GM23338 (cell line): Measurements from ENCODE around the gene HES3. TPM values are rescaled to one million over a fixed set of nuclear protein-coding genes. Genes with fewer than 3 reads are reported as not detected.

Source experiments
- ATAC-seq: fragments of 200-7000 bp; cut with Tn5 transposase; 3 replicates; pipeline ENCODE4 v1.9.1; 2020
- DNase-seq: peaks from one replicate; pipeline ENCODE4 v3.0.0-alpha.2; 2015; ENCODE audit warnings: low spot score
- H2AFZ ChIP-seq: fragments of 200-600 bp; sonication (generic); 2 replicates; pipeline ENCODE4 v1.8.0; 2016; ENCODE audit warnings: antibody characterized with exemption, mild to moderate bottlenecking, moderate library complexity
- H3F3A ChIP-seq: fragments of 200-600 bp; sonication (generic); replicated peaks from 2 replicates; pipeline ENCODE4 v1.8.0; 2017; ENCODE audit warnings: antibody characterized with exemption, mixed run types, low read depth
- H3K27ac ChIP-seq: fragments of 200-600 bp; sonication (generic); 2 replicates; pipeline ENCODE4 v1.6.1; 2016; ENCODE audit warnings: low read depth
- H3K27me3 ChIP-seq: fragments of 200-600 bp; sonication (generic); 2 replicates; pipeline ENCODE4 v1.8.0; 2016; ENCODE audit warnings: mild to moderate bottlenecking, mixed run types, moderate library complexity; ENCODE audit not compliant: insufficient read depth
- H3K36me3 ChIP-seq: fragments of 200-600 bp; sonication (generic); 2 replicates; pipeline ENCODE4 v1.8.0; 2016; ENCODE audit warnings: mild to moderate bottlenecking; ENCODE audit not compliant: insufficient read depth
- H3K4me1 ChIP-seq: fragments of 200-600 bp; sonication (generic); 2 replicates; pipeline ENCODE4 v1.8.0; 2016; ENCODE audit warnings: mild to moderate bottlenecking, moderate library complexity; ENCODE audit not compliant: insufficient read depth
- H3K4me2 ChIP-seq: fragments of 200-600 bp; sonication (generic); 2 replicates; pipeline ENCODE4 v1.7.1; 2017; ENCODE audit warnings: mixed run types
- H3K4me3 ChIP-seq: fragments of 200-600 bp; sonication (generic); 2 replicates; pipeline ENCODE4 v1.6.1; 2016; ENCODE audit warnings: mixed run types
- H3K79me2 ChIP-seq: fragments of 200-600 bp; sonication (generic); replicated peaks from 2 replicates; pipeline ENCODE4 v1.8.0; 2017; ENCODE audit warnings: mild to moderate bottlenecking; ENCODE audit not compliant: insufficient read depth
- H3K9me2 ChIP-seq: fragments of 200-600 bp; sonication (generic); 2 replicates; pipeline ENCODE4 v1.8.0; 2017; ENCODE audit not compliant: insufficient read depth
- H4K20me1 ChIP-seq: fragments of 200-600 bp; sonication (generic); replicated peaks from 2 replicates; pipeline ENCODE4 v1.8.0; 2017; ENCODE audit warnings: mild to moderate bottlenecking; ENCODE audit not compliant: insufficient read depth
- H3K27ac Mint-ChIP-seq: 2 replicates; pipeline ENCODE4 v1.8.0; 2020; ENCODE audit warnings: inconsistent platforms, mild to moderate bottlenecking, moderate library complexity, mixed read lengths
- H3K27me3 Mint-ChIP-seq: 3 replicates; pipeline ENCODE4 v1.8.0; 2022; ENCODE audit warnings: low read depth, mild to moderate bottlenecking, moderate library complexity, mixed read lengths, inconsistent platforms; ENCODE audit not compliant: insufficient read depth, poor library complexity
- H3K36me3 Mint-ChIP-seq: 3 replicates; pipeline ENCODE4 v1.8.0; 2021; ENCODE audit warnings: low read depth, mild to moderate bottlenecking, inconsistent platforms, moderate library complexity, mixed read lengths
- H3K4me1 Mint-ChIP-seq: 3 replicates; pipeline ENCODE4 v1.8.0; 2020; ENCODE audit warnings: mild to moderate bottlenecking, inconsistent platforms, mixed read lengths
- H3K4me3 Mint-ChIP-seq: 3 replicates; pipeline ENCODE4 v1.8.0; 2021; ENCODE audit warnings: moderate library complexity, mild to moderate bottlenecking, inconsistent platforms, mixed read lengths
- H3K9me3 Mint-ChIP-seq: 3 replicates; pipeline ENCODE4 v1.8.0; 2020; ENCODE audit warnings: moderate library complexity, mild to moderate bottlenecking, inconsistent platforms, mixed read lengths
- CREB1 ChIP-seq: fragments of 250-450 bp; sonication (Bioruptor Pico); IDR thresholded peaks from 2 replicates; pipeline ENCODE4 v1.5.0; 2020; ENCODE audit warnings: low read depth, mild to moderate bottlenecking, moderate library complexity
- CTCF ChIP-seq, 2 experiments: fragments of 200-600 bp in 1 of 2; sonication (generic) in 1 of 2; conservative IDR thresholded peaks; 2 replicates each; pipeline versions ENCODE4 v1.5.1 to v1.6.1; 2016 to 2017; ENCODE audit warnings: antibody characterized with exemption in 2 of 2, low read depth in 2 of 2, mild to moderate bottlenecking in 2 of 2, moderate library complexity in 1 of 2
- EZH2 ChIP-seq: fragments of 200-600 bp; sonication (generic); IDR thresholded peaks from one replicate; pipeline ENCODE4 v1.8.0; 2017; ENCODE audit warnings: antibody characterized with exemption, mild to moderate bottlenecking, low read depth; ENCODE audit not compliant: unreplicated experiment
- EZH2phosphoT487 ChIP-seq: fragments of 200-600 bp; sonication (generic); IDR thresholded peaks from one replicate; pipeline ENCODE4 v1.8.1; 2018; ENCODE audit warnings: antibody characterized with exemption; ENCODE audit not compliant: unreplicated experiment
- JUNB ChIP-seq: IDR thresholded peaks from one replicate; pipeline ENCODE4 v1.6.1; 2016; ENCODE audit warnings: antibody characterized with exemption; ENCODE audit not compliant: unreplicated experiment
- NANOG ChIP-seq: IDR thresholded peaks from 2 replicates; pipeline ENCODE4 v1.6.1; 2016; ENCODE audit warnings: antibody characterized with exemption, borderline replicate concordance
- POLR2AphosphoS5 ChIP-seq: IDR thresholded peaks from 2 replicates; pipeline ENCODE4 v1.6.1; 2016; ENCODE audit warnings: antibody characterized with exemption, low read depth
- STAT1 ChIP-seq: IDR thresholded peaks from one replicate; pipeline ENCODE4 v1.6.1; 2016; ENCODE audit warnings: antibody characterized with exemption; ENCODE audit not compliant: unreplicated experiment
- ZNF114 ChIP-seq: fragments of 250-450 bp; sonication (Bioruptor Pico); IDR thresholded peaks from 2 replicates; pipeline ENCODE4 v1.5.0; 2020; ENCODE audit warnings: mild to moderate bottlenecking, moderate library complexity
- ZNF331 ChIP-seq: fragments of 250-450 bp; sonication (Bioruptor Pico); IDR thresholded peaks from 2 replicates; pipeline ENCODE4 v1.5.0; 2020; ENCODE audit warnings: low read depth, mild to moderate bottlenecking, moderate library complexity
- polyA plus RNA-seq: library from polyadenylated mRNA; unstranded; fragments of >200 nt; fragmentation: Nextera tagmentation; extraction: Ambion mirVana; gene quantifications from 2 replicates; pipeline ENCODE4 v1.2.1, GENCODE V29; 2016
- total RNA-seq: library from RNA; depleted of rRNA; stranded (reverse); fragments of >200 nt; shearing (Covaris generic); gene quantifications from 2 replicates; pipeline ENCODE4 v1.2.3, GENCODE V29; 2014
- TF ChIP-seq, protein P1 (sequence below): IDR thresholded peaks from one replicate; pipeline ENCODE4 v1.6.1; 2018; ENCODE audit warnings: antibody characterized with exemption; ENCODE audit not compliant: unreplicated experiment
- TF ChIP-seq, protein P2 (sequence below): fragments of 250-450 bp; sonication (Bioruptor Pico); IDR thresholded peaks from 2 replicates; pipeline ENCODE4 v1.5.0; 2020; ENCODE audit warnings: mild to moderate bottlenecking, moderate library complexity
- TF ChIP-seq, protein P3 (sequence below): IDR thresholded peaks from 2 replicates; pipeline ENCODE4 v1.6.1; 2016; ENCODE audit warnings: antibody characterized with exemption

HES3 gene
- total and polyA plus RNA-seq, 2 experiments from 2014 or later: 7.1 to 50.4 TPM

DNA sequence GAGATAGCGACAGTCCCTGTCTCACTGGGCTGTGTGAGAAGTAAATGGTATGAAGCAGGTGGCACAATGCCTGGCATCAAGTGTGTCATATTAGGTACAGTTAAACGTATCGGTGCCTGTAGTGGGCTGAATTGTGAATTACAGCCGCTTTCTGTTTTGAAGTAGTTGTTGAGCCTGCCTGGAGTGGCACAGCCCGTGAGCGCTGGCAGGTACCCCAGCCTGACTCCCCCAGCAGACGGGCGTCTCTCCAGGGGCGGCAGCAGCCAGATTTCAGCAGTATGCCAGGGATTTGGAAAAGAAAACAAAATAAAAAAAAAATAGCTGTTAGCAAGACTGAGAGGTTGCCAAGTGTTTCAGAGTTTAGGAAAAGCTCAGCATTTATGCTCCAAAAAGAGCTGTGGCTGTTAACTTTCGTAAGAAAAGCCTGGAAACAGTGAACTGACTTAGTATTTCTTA lies 43.5 kb downstream of the HES3 start:
- Histone ChIP-seq H3F3A (no peaks in the 10 kb centered on the region; the same call in 1 of the 2 replicates), H3K9me2 (no peaks in the 10 kb centered on the region), H3K4me1 (no peaks in the 10 kb centered on the region), H4K20me1 (no peaks in the 10 kb centered on the region), H3K27me3 (no peaks in the 10 kb centered on the region), H3K27ac (no peak overlapping the region), H3K4me2 (no peak overlapping the region), H3K36me3 (no peaks in the 10 kb centered on the region), H3K79me2 (no peaks in the 10 kb centered on the region), H2AFZ (no peak overlapping the region), H3K4me3 (no peak overlapping the region)
- Mint-ChIP-seq H3K27ac (no peak overlapping the region), H3K36me3 (no peaks in the 10 kb centered on the region), H3K4me1 (no peaks in the 10 kb centered on the region; the same call in 2 of the 3 replicates), H3K27me3 (peaks cover 4% of the 10 kb centered on the region), H3K4me3 (no peak overlapping the region), H3K9me3 (no peaks in the 10 kb centered on the region)
- no peak for ATAC-seq
- TF ChIP-seq POLR2AphosphoS5: no peak
- TF ChIP-seq, protein P1, sequence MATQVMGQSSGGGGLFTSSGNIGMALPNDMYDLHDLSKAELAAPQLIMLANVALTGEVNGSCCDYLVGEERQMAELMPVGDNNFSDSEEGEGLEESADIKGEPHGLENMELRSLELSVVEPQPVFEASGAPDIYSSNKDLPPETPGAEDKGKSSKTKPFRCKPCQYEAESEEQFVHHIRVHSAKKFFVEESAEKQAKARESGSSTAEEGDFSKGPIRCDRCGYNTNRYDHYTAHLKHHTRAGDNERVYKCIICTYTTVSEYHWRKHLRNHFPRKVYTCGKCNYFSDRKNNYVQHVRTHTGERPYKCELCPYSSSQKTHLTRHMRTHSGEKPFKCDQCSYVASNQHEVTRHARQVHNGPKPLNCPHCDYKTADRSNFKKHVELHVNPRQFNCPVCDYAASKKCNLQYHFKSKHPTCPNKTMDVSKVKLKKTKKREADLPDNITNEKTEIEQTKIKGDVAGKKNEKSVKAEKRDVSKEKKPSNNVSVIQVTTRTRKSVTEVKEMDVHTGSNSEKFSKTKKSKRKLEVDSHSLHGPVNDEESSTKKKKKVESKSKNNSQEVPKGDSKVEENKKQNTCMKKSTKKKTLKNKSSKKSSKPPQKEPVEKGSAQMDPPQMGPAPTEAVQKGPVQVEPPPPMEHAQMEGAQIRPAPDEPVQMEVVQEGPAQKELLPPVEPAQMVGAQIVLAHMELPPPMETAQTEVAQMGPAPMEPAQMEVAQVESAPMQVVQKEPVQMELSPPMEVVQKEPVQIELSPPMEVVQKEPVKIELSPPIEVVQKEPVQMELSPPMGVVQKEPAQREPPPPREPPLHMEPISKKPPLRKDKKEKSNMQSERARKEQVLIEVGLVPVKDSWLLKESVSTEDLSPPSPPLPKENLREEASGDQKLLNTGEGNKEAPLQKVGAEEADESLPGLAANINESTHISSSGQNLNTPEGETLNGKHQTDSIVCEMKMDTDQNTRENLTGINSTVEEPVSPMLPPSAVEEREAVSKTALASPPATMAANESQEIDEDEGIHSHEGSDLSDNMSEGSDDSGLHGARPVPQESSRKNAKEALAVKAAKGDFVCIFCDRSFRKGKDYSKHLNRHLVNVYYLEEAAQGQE: no peak
- no peak for TF ChIP-seq NANOG
- TF ChIP-seq ZNF331 (CRISPR knock-in tag): no peak
- no peak for TF ChIP-seq CREB1
- no peak for TF ChIP-seq STAT1
- TF ChIP-seq, protein P2, sequence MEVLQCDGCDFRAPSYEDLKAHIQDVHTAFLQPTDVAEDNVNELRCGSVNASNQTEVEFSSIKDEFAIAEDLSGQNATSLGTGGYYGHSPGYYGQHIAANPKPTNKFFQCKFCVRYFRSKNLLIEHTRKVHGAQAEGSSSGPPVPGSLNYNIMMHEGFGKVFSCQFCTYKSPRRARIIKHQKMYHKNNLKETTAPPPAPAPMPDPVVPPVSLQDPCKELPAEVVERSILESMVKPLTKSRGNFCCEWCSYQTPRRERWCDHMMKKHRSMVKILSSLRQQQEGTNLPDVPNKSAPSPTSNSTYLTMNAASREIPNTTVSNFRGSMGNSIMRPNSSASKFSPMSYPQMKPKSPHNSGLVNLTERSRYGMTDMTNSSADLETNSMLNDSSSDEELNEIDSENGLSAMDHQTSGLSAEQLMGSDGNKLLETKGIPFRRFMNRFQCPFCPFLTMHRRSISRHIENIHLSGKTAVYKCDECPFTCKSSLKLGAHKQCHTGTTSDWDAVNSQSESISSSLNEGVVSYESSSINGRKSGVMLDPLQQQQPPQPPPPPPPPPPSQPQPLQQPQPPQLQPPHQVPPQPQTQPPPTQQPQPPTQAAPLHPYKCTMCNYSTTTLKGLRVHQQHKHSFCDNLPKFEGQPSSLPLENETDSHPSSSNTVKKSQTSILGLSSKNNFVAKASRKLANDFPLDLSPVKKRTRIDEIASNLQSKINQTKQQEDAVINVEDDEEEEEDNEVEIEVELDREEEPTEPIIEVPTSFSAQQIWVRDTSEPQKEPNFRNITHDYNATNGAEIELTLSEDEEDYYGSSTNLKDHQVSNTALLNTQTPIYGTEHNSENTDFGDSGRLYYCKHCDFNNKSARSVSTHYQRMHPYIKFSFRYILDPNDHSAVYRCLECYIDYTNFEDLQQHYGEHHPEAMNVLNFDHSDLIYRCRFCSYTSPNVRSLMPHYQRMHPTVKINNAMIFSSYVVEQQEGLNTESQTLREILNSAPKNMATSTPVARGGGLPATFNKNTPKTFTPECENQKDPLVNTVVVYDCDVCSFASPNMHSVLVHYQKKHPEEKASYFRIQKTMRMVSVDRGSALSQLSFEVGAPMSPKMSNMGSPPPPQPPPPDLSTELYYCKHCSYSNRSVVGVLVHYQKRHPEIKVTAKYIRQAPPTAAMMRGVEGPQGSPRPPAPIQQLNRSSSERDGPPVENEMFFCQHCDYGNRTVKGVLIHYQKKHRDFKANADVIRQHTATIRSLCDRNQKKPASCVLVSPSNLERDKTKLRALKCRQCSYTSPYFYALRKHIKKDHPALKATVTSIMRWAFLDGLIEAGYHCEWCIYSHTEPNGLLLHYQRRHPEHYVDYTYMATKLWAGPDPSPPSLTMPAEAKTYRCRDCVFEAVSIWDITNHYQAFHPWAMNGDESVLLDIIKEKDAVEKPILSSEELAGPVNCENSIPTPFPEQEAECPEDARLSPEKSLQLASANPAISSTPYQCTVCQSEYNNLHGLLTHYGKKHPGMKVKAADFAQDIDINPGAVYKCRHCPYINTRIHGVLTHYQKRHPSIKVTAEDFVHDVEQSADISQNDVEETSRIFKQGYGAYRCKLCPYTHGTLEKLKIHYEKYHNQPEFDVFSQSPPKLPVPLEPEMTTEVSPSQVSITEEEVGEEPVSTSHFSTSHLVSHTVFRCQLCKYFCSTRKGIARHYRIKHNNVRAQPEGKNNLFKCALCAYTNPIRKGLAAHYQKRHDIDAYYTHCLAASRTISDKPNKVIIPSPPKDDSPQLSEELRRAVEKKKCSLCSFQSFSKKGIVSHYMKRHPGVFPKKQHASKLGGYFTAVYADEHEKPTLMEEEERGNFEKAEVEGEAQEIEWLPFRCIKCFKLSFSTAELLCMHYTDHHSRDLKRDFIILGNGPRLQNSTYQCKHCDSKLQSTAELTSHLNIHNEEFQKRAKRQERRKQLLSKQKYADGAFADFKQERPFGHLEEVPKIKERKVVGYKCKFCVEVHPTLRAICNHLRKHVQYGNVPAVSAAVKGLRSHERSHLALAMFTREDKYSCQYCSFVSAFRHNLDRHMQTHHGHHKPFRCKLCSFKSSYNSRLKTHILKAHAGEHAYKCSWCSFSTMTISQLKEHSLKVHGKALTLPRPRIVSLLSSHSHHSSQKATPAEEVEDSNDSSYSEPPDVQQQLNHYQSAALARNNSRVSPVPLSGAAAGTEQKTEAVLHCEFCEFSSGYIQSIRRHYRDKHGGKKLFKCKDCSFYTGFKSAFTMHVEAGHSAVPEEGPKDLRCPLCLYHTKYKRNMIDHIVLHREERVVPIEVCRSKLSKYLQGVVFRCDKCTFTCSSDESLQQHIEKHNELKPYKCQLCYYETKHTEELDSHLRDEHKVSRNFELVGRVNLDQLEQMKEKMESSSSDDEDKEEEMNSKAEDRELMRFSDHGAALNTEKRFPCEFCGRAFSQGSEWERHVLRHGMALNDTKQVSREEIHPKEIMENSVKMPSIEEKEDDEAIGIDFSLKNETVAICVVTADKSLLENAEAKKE (CRISPR knock-in tag): no peak
- TF ChIP-seq, protein P3, sequence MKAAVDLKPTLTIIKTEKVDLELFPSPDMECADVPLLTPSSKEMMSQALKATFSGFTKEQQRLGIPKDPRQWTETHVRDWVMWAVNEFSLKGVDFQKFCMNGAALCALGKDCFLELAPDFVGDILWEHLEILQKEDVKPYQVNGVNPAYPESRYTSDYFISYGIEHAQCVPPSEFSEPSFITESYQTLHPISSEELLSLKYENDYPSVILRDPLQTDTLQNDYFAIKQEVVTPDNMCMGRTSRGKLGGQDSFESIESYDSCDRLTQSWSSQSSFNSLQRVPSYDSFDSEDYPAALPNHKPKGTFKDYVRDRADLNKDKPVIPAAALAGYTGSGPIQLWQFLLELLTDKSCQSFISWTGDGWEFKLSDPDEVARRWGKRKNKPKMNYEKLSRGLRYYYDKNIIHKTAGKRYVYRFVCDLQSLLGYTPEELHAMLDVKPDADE: no peak
- no peak for TF ChIP-seq JUNB
- no peak for TF ChIP-seq EZH2phosphoT487
- TF ChIP-seq CTCF (conservative IDR thresholded peaks at IDR 0.05; ENCODE audit: low read depth in 2 of 2): no peak
- no peak for TF ChIP-seq ZNF114
- no peak for TF ChIP-seq EZH2
- no peak for DNase-seq
